ENCODE data around the gene RBM6. TPM values are rescaled to one million over a fixed set of nuclear protein-coding genes. Genes with fewer than 3 reads are reported as not detected.

The RBM6 gene
- total RNA-seq, 1 experiment from 2014 or later, result 58.0 TPM

DNA sequence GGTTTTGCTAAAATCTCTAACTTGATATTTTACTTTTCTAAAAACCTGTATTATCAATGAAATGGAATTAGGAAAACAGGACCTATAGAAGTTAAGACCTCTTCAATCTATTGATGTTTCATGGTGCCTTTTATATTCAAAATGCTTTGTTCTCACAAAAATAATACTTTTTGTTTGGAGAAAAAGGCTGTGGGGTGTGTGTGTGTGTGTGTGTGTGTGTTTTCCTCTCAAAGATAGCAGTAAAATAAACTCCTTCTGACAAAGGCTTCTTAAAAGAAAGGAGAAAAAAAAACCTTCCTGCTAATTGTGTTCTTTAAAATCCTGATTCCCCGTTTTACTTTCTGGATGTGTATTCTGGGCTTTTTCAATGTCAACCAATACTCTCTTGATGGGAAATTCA lies 54.5 kb downstream of the RBM6 start:
- Mint-ChIP-seq H3K27me3 (ENCODE audit: insufficient read depth, unreplicated experiment) (no peaks in the 10 kb centered on the region), H3K36me3 (ENCODE audit: insufficient read depth, unreplicated experiment) (peaks cover 21% of the 10 kb centered on the region), H3K27ac (ENCODE audit: low read depth, unreplicated experiment) (no peak overlapping the region), H3K4me3 (ENCODE audit: unreplicated experiment) (no peak overlapping the region), H3K4me1 (ENCODE audit: insufficient read depth, unreplicated experiment) (no peaks in the 10 kb centered on the region), H3K9me3 (ENCODE audit: unreplicated experiment) (no peaks in the 10 kb centered on the region)
- ChIA-PET POLR2A (interaction anchor here (0.7 to 1.3 kb wide), 2 partner anchors 15 to 17 kb away, joined by 3 to 4 read pairs; no protein-coding TSS in a partner anchor), CTCF (no interaction called here)
- no peak for DNase-seq (ENCODE audit: unreplicated experiment)
- TF ChIP-seq, protein P1, sequence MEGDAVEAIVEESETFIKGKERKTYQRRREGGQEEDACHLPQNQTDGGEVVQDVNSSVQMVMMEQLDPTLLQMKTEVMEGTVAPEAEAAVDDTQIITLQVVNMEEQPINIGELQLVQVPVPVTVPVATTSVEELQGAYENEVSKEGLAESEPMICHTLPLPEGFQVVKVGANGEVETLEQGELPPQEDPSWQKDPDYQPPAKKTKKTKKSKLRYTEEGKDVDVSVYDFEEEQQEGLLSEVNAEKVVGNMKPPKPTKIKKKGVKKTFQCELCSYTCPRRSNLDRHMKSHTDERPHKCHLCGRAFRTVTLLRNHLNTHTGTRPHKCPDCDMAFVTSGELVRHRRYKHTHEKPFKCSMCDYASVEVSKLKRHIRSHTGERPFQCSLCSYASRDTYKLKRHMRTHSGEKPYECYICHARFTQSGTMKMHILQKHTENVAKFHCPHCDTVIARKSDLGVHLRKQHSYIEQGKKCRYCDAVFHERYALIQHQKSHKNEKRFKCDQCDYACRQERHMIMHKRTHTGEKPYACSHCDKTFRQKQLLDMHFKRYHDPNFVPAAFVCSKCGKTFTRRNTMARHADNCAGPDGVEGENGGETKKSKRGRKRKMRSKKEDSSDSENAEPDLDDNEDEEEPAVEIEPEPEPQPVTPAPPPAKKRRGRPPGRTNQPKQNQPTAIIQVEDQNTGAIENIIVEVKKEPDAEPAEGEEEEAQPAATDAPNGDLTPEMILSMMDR (IDR thresholded peaks at IDR 0.05; ENCODE audit: unreplicated experiment), result no peak
- BruUV-seq (replicated peaks), result no TSS peak
- intact Hi-C loops (cut with micrococcal nuclease), result no loop called here

GRCh38 chr3:49996016-49996415 lies 56.1 kb downstream of the RBM6 start:
- no TSS peak for BruUV-seq (replicated peaks)

GRCh38 chr3:49997862-49998261 lies 57.9 kb downstream of the RBM6 start:
- DNase-seq (ENCODE audit: unreplicated experiment), result no peak
- Mint-ChIP-seq H3K27me3 (ENCODE audit: insufficient read depth, unreplicated experiment) (no peaks in the 10 kb centered on the region), H3K27ac (ENCODE audit: low read depth, unreplicated experiment) (no peak overlapping the region), H3K4me3 (ENCODE audit: unreplicated experiment) (no peak overlapping the region), H3K4me1 (ENCODE audit: insufficient read depth, unreplicated experiment) (no peaks in the 10 kb centered on the region), H3K36me3 (ENCODE audit: insufficient read depth, unreplicated experiment) (peaks cover 52% of the 10 kb centered on the region), H3K9me3 (ENCODE audit: unreplicated experiment) (no peaks in the 10 kb centered on the region)
- CTCF ChIA-PET, result no interaction called here
- TF ChIP-seq, protein P1 (IDR thresholded peaks at IDR 0.05; ENCODE audit: unreplicated experiment), result no peak
- POLR2A ChIA-PET, result no interaction called here
- intact Hi-C loops (cut with micrococcal nuclease), result no loop called here
- no TSS peak for BruUV-seq (replicated peaks)

More at GRCh38 chr3:49996016-49996415, 56.1 kb downstream of the RBM6 start:
- Mint-ChIP-seq H3K9me3 (ENCODE audit: unreplicated experiment) (no peaks in the 10 kb centered on the region), H3K27ac (ENCODE audit: low read depth, unreplicated experiment) (no peak overlapping the region), H3K4me1 (ENCODE audit: insufficient read depth, unreplicated experiment) (no peaks in the 10 kb centered on the region), H3K27me3 (ENCODE audit: insufficient read depth, unreplicated experiment) (no peaks in the 10 kb centered on the region), H3K4me3 (ENCODE audit: unreplicated experiment) (no peak overlapping the region), H3K36me3 (ENCODE audit: insufficient read depth, unreplicated experiment) (peaks cover 37% of the 10 kb centered on the region)
- POLR2A ChIA-PET, result interaction anchor here (0.7 to 1.0 kb wide), 2 partner anchors 12 to 59 kb away, joined by 3 read pairs; no protein-coding TSS in a partner anchor
- DNase-seq (ENCODE audit: unreplicated experiment), result no peak
- TF ChIP-seq, protein P1 (IDR thresholded peaks at IDR 0.05; ENCODE audit: unreplicated experiment), result no peak
- intact Hi-C loops (cut with micrococcal nuclease), result no loop called here
- CTCF ChIA-PET, result no interaction called here

- intact Hi-C loops (cut with micrococcal nuclease), result no loop called here
- Mint-ChIP-seq H3K4me1 (ENCODE audit: insufficient read depth, unreplicated experiment) (no peaks in the 10 kb centered on the region), H3K36me3 (ENCODE audit: insufficient read depth, unreplicated experiment) (peaks cover 52% of the 10 kb centered on the region), H3K9me3 (ENCODE audit: unreplicated experiment) (no peaks in the 10 kb centered on the region), H3K4me3 (ENCODE audit: unreplicated experiment) (no peak overlapping the region), H3K27ac (ENCODE audit: low read depth, unreplicated experiment) (no peak overlapping the region), H3K27me3 (ENCODE audit: insufficient read depth, unreplicated experiment) (no peaks in the 10 kb centered on the region)
- DNase-seq (ENCODE audit: unreplicated experiment), result peak; percentile 32
- TF ChIP-seq, protein P1 (IDR thresholded peaks at IDR 0.05; ENCODE audit: unreplicated experiment), result no peak
- CTCF ChIA-PET, result no interaction called here
- POLR2A ChIA-PET, result no interaction called here
- no TSS peak for BruUV-seq (replicated peaks)
These were observed 58.4 kb downstream of the RBM6 start for GRCh38 chr3:49998326-49998725.
